Keratinocyte (primary cell): ENCODE data around the gene LCORL. TPM values are rescaled to one million over a fixed set of nuclear protein-coding genes. Genes with fewer than 3 reads are reported as not detected.

ENCODE experiments used
- DNase-seq: peaks from one replicate; pipeline ENCODE4 v3.0.0-alpha.2; 2011; ENCODE audit warnings: low read depth, missing footprints, low spot score
- FAIRE-seq: peaks from 2 replicates; lab custom pipeline; 2011; peaks lifted over from hg19 to GRCh38; lab: Jason Lieb, UNC
- H2AFZ ChIP-seq: 2 replicates; pipeline ENCODE4 v1.6.0; 2012; ENCODE audit warnings: low read length, control low read depth, inconsistent platforms; ENCODE audit not compliant: control insufficient read depth
- H3K27ac ChIP-seq: 2 replicates; pipeline ENCODE4 v1.5.1; 2011; ENCODE audit warnings: low read length; ENCODE audit not compliant: control insufficient read depth, insufficient read depth
- H3K27me3 ChIP-seq: 3 replicates; pipeline ENCODE4 v1.6.0; 2011; ENCODE audit warnings: low read length; ENCODE audit not compliant: control insufficient read depth, insufficient read depth; ENCODE audit errors: extremely low read depth
- H3K36me3 ChIP-seq, 2 experiments: 2 replicates in 1 of 2; 3 replicates in 1 of 2; pipeline ENCODE4 v1.5.1; 2011; ENCODE audit warnings: low read length in 2 of 2, mild to moderate bottlenecking in 1 of 2; ENCODE audit not compliant: control insufficient read depth in 2 of 2, insufficient read depth in 2 of 2; ENCODE audit errors: extremely low read depth in 1 of 2
- H3K4me1 ChIP-seq: 3 replicates; pipeline ENCODE4 v1.5.1; 2011; ENCODE audit warnings: low read length; ENCODE audit not compliant: control insufficient read depth, insufficient read depth; ENCODE audit errors: extremely low read depth
- H3K4me2 ChIP-seq: 3 replicates; pipeline ENCODE4 v1.6.0; 2011; ENCODE audit warnings: low read depth, low read length; ENCODE audit not compliant: control insufficient read depth, insufficient read depth; ENCODE audit errors: extremely low read depth
- H3K4me3 ChIP-seq, 3 experiments: fragments of 200-600 bp in 1 of 3; sonication (generic) in 1 of 3; 2 replicates in 2 of 3; 3 replicates in 1 of 3; pipeline ENCODE4 v1.5.1; 2011 to 2016; ENCODE audit warnings: low read length in 3 of 3, mild to moderate bottlenecking in 3 of 3, control low read depth in 2 of 3, inconsistent platforms in 1 of 3, low read depth in 1 of 3, mixed read lengths in 1 of 3, mixed run types in 1 of 3, moderate library complexity in 1 of 3; ENCODE audit not compliant: control insufficient read depth in 2 of 3, insufficient read depth in 2 of 3; ENCODE audit errors: extremely low read depth in 1 of 3
- H3K79me2 ChIP-seq: 2 replicates; pipeline ENCODE4 v1.6.0; 2012; ENCODE audit warnings: low read length; ENCODE audit not compliant: control insufficient read depth, insufficient read depth
- H3K9ac ChIP-seq: 3 replicates; pipeline ENCODE4 v1.6.0; 2011; ENCODE audit warnings: low read length; ENCODE audit not compliant: control insufficient read depth, insufficient read depth; ENCODE audit errors: extremely low read depth
- H3K9me1 ChIP-seq: 3 replicates; pipeline ENCODE4 v1.6.0; 2011; ENCODE audit warnings: low read length; ENCODE audit not compliant: control insufficient read depth, insufficient read depth; ENCODE audit errors: extremely low read depth
- H3K9me3 ChIP-seq: 2 replicates; pipeline ENCODE4 v1.5.1; 2012; ENCODE audit warnings: low read depth, low read length; ENCODE audit not compliant: control insufficient read depth
- H4K20me1 ChIP-seq: 3 replicates; pipeline ENCODE4 v1.6.0; 2011; ENCODE audit warnings: low read length; ENCODE audit not compliant: control insufficient read depth, insufficient read depth; ENCODE audit errors: extremely low read depth
- EZH2 ChIP-seq: IDR thresholded peaks from one replicate; pipeline ENCODE4 v1.6.1; 2012; ENCODE audit warnings: inconsistent platforms, mild to moderate bottlenecking, low read length, moderate library complexity
- dilution Hi-C: fragments of 300-500 bp; cut with MboI; formaldehyde crosslinking; loops from one replicate; pipeline ENCODE4 v1.7.0; 2020; ENCODE audit warnings: low sequenced_read_pairs; ENCODE audit not compliant: extremely low pct_ligation_motif_present
- polyA plus RNA-seq, 5 experiments: library from polyadenylated mRNA; depleted of rRNA in 3 of 5; stranded (reverse) in 3 of 5; stranded (forward) in 1 of 5; unstranded in 1 of 5; fragments of >200 nt; gene quantifications; 1 replicate in 1 of 5; 2 replicates in 3 of 5; 3 replicates in 1 of 5; pipeline versions ENCODE4 v1.2.1 to v1.2.3, GENCODE V29; 2011 to 2012; ENCODE audit warnings: missing spikeins in 2 of 5, low read depth in 1 of 5, low replicate concordance in 1 of 5
- TF ChIP-seq, protein P1 (sequence below), 3 experiments: IDR thresholded peaks in 1 of 3; conservative IDR thresholded peaks in 1 of 3; optimal IDR thresholded peaks in 1 of 3; 2 replicates in 2 of 3; 3 replicates in 1 of 3; pipeline versions ENCODE3 to v1.5.1; 2011; ENCODE audit warnings: low read length in 3 of 3, mild to moderate bottlenecking in 3 of 3, moderate library complexity in 2 of 3, control low read depth in 1 of 3, inconsistent platforms in 1 of 3; ENCODE audit not compliant: insufficient read depth in 2 of 3; ENCODE audit errors: extremely low read depth in 1 of 3

LCORL gene
- polyA plus RNA-seq, 1 donor (not counting 4 experiments of a cell fraction or from before 2014, with no cell fraction given), result 3.3 TPM

DNA sequence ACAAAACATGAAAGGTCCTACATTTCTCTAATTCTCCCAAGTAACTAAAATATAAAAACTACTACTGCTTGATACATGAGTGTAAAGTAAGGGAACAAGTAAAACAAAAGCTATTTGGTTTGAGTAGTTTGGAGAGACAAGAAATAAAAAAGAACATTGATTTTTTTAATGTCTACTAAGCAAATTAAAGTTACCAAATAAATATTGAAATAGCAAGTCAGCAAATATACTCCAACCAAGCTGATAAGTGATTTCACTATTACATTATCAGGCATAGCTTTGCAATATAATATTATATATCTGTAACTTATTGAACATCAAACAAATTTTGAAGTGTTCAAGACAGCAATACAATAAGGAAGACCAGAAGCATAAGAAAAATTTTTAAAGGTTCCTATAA is 60.3 kb downstream of the LCORL start:
- TF ChIP-seq, protein P1, sequence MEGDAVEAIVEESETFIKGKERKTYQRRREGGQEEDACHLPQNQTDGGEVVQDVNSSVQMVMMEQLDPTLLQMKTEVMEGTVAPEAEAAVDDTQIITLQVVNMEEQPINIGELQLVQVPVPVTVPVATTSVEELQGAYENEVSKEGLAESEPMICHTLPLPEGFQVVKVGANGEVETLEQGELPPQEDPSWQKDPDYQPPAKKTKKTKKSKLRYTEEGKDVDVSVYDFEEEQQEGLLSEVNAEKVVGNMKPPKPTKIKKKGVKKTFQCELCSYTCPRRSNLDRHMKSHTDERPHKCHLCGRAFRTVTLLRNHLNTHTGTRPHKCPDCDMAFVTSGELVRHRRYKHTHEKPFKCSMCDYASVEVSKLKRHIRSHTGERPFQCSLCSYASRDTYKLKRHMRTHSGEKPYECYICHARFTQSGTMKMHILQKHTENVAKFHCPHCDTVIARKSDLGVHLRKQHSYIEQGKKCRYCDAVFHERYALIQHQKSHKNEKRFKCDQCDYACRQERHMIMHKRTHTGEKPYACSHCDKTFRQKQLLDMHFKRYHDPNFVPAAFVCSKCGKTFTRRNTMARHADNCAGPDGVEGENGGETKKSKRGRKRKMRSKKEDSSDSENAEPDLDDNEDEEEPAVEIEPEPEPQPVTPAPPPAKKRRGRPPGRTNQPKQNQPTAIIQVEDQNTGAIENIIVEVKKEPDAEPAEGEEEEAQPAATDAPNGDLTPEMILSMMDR (optimal IDR thresholded peaks at IDR 0.05 in 1 of 3, IDR thresholded peaks at IDR 0.05 in 1 of 3, conservative IDR thresholded peaks at IDR 0.05 in 1 of 3; ENCODE audit: extremely low read depth in 1 of 3, insufficient read depth in 2 of 3, low read length in 3 of 3), result no peak
- no peak for TF ChIP-seq EZH2
- no peaks in the 10 kb centered on the region for H3K9me3 ChIP-seq
- DNase-seq (no peak), FAIRE-seq (no peak)
- no peak overlapping the region for H2AFZ ChIP-seq
- H3K9ac ChIP-seq, result no peak overlapping the region
- H3K36me3 ChIP-seq, result peaks cover 0 to 4% of the 10 kb centered on the region in 2 experiments
- peaks cover 5% of the 10 kb centered on the region for H3K4me1 ChIP-seq
- no peak overlapping the region for H3K4me3 ChIP-seq
- no peaks in the 10 kb centered on the region for H4K20me1 ChIP-seq
- no peak overlapping the region for H3K4me2 ChIP-seq
- dilution Hi-C loops, result no loop called here
- peaks cover 2% of the 10 kb centered on the region for H3K79me2 ChIP-seq
- H3K27me3 ChIP-seq, result no peaks in the 10 kb centered on the region
- H3K9me1 ChIP-seq, result no peaks in the 10 kb centered on the region
- H3K27ac ChIP-seq, result no peak overlapping the region

DNA sequence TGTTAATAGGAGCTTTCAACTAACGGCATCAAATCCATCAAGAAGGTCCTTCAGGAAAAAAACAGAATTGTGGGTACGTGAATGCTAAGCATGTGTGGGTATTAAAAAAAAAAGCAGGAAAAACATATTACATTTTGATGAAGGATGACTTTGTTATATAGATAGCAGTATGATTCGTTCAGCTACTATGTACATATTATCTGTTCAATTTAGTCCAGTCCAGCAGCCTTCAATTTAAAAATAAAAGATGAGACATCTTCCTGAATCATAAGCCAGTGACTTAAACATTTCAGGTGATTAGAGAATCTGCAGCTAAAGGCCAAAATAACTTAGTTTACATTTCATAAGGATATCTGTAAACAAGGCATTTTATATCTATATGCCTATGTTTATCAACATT is 63.4 kb downstream of the LCORL start:
- Histone ChIP-seq H3K4me3 (no peak overlapping the region), H2AFZ (peak overlapping the region; percentile 12), H3K27ac (no peak overlapping the region), H3K4me2 (no peak overlapping the region), H3K9me1 (no peaks in the 10 kb centered on the region), H3K36me3 (peaks cover 0 to 4% of the 10 kb centered on the region in 2 experiments), H3K79me2 (no peaks in the 10 kb centered on the region), H3K9ac (no peak overlapping the region), H3K27me3 (no peaks in the 10 kb centered on the region), H3K9me3 (no peaks in the 10 kb centered on the region), H4K20me1 (no peaks in the 10 kb centered on the region), H3K4me1 (peaks cover 5% of the 10 kb centered on the region)
- no peak for DNase-seq
- dilution Hi-C loops, result no loop called here
- FAIRE-seq, result no peak
- TF ChIP-seq EZH2, result no peak
- TF ChIP-seq, protein P1 (optimal IDR thresholded peaks at IDR 0.05 in 1 of 3, IDR thresholded peaks at IDR 0.05 in 1 of 3, conservative IDR thresholded peaks at IDR 0.05 in 1 of 3; ENCODE audit: extremely low read depth in 1 of 3, insufficient read depth in 2 of 3, low read length in 3 of 3), result no peak
